Choroid plexus epithelial cell (primary cell): ENCODE data around the gene ELK4.
A peak's percentile ranks its signal among the peaks of the same experiment; 100 is the strongest.

Source experiments
- DNase-seq: peaks from one replicate; pipeline ENCODE4 v3.0.0-alpha.2; 2010; ENCODE audit warnings: low read depth
- H3K4me3 ChIP-seq: 2 replicates; pipeline ENCODE4 v1.5.1; 2011; ENCODE audit warnings: low read depth, mild to moderate bottlenecking, control low read depth, low read length, moderate library complexity
- CTCF ChIP-seq: conservative IDR thresholded peaks from 2 replicates; pipeline ENCODE4 v1.5.1; 2011; ENCODE audit warnings: low read depth, mild to moderate bottlenecking, control low read depth, inconsistent platforms, low read length, moderate library complexity

The ELK4 gene

GRCh38 chr1:205584732-205585131 is 47.1 kb downstream of the ELK4 start:
- no peak for DNase-seq
- peak; percentile 32 for TF ChIP-seq CTCF
- H3K4me3 ChIP-seq = no peak overlapping the region

GRCh38 chr1:205583461-205584130 is 48.2 kb downstream of the ELK4 start:
- H3K4me3 ChIP-seq = no peak overlapping the region
- TF ChIP-seq CTCF = no peak
- no peak for DNase-seq

- TF ChIP-seq CTCF = no peak
- DNase-seq = no peak
- H3K4me3 ChIP-seq = no peak overlapping the region
Observed at GRCh38 chr1:205582471-205583291, 49.1 kb downstream of the ELK4 start.

- no peak for DNase-seq
- no peak for TF ChIP-seq CTCF
- no peak overlapping the region for H3K4me3 ChIP-seq
Observed at GRCh38 chr1:205582046-205582445, 49.8 kb downstream of the ELK4 start.

GRCh38 chr1:205581321-205581980 is 50.4 kb downstream of the ELK4 start:
- H3K4me3 ChIP-seq = no peak overlapping the region
- TF ChIP-seq CTCF = no peak
- no peak for DNase-seq

GRCh38 chr1:205580923-205581180 is 51.0 kb downstream of the ELK4 start:
- no peak overlapping the region for H3K4me3 ChIP-seq
- no peak for DNase-seq
- no peak for TF ChIP-seq CTCF
